ENCODE measurements around the gene PPIB.
"Not testable (repeated sequence)": the region's sequence is repeated elsewhere in the genome, so short reads cannot be mapped to it uniquely, and the experiment has no call there.

PPIB gene

DNA sequence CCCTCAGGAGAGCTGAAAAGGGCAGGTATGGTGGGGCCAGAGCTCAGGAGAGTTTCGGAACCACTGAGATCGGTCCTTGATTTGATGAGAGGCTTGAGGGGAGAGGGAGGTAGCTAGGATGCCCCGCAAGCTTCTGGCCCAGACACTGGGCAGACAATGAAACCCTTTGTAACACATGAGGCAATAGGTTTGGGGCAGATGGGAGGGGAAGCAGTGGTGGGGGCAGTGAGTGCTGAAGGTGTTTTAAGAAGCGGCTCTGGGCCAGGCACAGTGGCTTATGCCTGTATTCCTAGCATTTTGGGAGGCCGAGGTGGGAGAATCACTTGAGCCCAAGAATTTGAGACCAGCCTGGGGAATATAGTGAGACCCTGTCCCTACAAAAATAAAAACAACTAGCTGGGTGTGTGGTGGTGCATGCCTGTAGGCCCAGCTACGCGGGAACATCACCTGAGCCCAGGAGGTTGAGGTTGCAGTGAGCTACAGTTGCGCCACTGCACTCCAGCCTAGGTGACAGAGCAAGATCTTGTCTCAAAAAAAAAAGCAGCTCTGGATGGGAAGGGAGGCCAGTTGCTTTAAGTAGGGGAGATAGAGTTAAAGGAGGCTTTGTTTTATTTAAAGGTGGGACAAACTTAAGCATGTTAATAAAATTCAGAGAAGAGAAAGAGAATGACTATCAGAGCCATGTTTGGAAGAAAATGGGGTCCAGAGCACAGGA lies 20.9 kb downstream of the PPIB start:
- in situ Hi-C loops (cut with HindIII; ENCODE audit: low sequenced_read_pairs) = no loop called here

- in situ Hi-C loops (cut with HindIII; ENCODE audit: low sequenced_read_pairs) = no loop called here
Observed at GRCh38 chr15:64138331-64138941, 24.4 kb downstream of the PPIB start.

DNA sequence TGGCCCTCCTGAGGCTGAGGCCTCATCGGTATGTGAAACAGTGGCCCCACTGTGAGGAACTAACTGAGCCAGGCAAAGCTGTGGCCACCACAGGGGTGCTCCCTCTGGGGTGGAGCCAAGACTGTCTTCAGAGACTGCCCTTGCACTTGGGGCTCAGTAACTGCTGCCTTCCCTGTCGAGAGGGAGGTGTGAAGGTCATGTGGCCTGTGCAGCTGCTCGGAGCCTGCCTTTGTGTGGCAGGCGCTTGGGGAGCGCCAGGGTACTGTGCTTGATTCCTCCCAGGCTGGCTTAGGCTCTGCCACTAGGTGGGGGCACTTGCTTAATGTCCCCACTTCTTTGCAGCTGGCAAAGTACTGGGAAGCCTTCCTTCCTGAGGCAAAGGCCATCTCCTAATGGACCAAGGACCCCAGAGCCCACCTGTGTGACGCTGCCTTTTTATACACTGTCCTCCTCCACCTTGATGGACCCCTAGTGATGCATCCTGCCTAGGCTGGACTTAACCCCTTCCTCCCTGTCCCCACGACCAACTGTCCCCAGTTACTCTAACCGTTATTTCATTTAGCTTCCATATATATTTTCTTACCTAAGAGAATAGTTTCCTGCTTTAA lies 25.5 kb downstream of the PPIB start:
- in situ Hi-C loops (cut with HindIII; ENCODE audit: low sequenced_read_pairs) = no loop called here

- in situ Hi-C loops (cut with HindIII; ENCODE audit: low sequenced_read_pairs) = no loop called here
Observed at GRCh38 chr15:64136347-64136746, 26.5 kb downstream of the PPIB start.

DNA sequence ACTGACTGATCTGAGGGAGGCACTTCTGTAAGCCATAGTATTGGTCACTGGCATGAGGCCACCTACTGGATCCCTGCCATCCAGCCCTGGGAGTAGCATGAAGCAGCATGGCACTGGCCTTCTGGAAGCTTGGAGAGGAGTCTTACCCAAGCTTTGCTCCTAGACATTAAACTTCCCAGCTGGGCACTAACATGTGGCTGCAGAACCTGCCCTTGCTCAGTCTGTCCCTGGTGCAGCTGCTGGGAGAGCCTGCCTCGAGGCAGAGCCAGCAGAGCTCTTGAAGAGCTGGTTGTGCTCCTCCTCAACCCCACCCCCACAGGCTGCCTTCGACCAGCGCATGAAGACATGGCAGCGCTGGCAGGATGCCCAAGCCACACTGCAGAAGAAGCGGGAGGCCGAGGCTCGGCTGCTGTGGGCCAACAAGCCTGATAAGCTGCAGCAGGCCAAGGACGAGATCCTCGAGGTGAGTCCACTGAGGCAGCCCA lies 28.4 kb downstream of the PPIB start:
- in situ Hi-C loops (cut with HindIII; ENCODE audit: low sequenced_read_pairs) = no loop called here

DNA sequence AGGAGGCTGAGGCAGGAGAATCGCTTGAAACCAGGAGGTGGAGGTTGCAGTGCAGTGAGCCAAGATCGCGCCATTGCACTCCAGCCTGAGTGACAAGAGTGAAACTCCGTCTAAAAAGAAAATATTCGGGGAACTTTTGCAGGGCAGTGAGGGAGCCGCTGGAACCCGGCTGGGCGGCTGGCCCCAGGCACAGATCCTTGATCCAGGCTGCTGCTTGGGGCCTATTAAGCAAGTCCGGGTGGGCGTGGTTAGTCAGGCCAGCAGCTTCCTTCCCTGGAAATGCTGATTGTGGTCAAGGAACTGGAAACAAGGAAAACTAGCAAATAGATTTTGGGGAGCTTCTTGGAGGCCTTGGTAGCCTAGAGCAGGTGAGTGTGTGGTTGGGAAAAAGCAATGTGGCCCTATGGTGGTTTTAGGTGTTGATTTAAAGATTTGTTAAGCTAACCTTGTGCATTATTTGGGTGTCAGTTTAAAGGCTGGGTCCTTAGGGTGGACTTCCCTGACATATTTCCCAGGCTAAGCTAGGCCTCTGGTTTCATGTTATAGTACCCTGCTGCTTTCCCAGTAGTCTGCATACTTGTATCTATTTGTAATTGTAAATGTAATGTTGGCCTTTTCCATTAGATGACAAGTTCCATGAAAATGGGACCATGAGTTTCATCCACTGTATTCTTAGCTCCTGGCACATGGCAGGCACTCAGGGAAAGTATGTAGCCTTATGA lies 29.0 kb downstream of the PPIB start:
- in situ Hi-C loops (cut with HindIII; ENCODE audit: low sequenced_read_pairs) = no loop called here

DNA sequence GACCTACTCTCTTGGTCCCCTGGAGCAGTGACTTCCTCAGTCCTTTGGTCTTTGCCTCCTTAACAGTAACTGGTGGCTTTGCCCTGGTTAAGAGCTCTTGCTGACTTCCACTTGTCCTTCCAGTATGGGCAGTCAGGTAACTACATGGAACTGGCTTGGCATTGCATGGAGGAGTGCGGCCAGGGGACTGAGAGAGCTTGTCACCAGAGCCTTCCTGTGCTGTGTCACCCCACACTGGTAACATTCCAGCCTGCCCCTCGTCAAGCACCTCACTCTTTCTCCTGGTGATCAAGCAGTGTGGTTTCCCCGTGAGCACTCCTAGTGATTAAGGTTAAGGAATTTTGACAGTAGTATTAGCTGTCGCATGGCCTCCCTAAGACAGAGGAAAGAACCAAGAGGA lies 30.6 kb downstream of the PPIB start:
- in situ Hi-C loops (cut with HindIII; ENCODE audit: low sequenced_read_pairs) = no loop called here

DNA sequence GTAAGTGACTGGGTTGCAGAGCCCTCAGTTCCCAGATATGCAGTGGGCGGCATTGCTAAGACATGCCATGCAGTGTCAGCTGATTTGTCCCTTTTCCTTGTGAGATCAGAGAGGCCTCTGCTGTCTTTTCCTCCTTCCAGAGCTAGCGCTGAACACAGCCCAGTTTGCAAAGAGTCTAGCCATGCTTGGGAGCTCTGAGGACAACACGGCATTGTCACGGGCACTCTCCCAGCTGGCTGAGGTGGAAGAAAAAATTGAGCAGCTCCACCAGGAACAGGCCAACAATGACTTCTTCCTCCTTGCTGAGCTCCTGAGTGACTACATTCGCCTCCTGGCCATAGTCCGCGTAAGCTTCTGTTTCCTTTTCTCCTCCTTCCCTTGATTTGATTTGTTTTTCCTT lies 31.3 kb downstream of the PPIB start:
- in situ Hi-C loops (cut with HindIII; ENCODE audit: low sequenced_read_pairs) = no loop called here

DNA sequence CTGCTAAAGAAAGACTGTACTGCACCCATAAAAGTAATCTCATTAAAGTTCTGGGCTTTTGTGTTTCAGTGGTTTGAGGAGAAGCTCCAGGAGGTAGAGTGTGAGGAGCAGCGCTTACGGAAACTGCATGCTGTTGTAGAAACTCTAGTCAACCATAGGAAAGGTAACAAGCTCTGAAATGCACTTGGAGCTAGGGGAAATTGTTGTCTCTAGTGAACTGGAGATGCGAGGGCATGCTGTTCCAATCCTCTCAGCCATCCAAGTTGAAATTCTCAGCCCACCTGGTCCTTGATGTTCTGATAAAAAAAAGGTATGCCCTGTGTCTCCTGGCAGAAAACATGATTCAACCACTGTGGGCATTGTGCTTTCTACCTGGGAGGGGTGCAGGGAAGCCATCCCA lies 32.7 kb downstream of the PPIB start:
- in situ Hi-C loops (cut with HindIII; ENCODE audit: low sequenced_read_pairs) = no loop called here

- in situ Hi-C loops (cut with HindIII; ENCODE audit: low sequenced_read_pairs) = no loop called here
Observed at GRCh38 chr15:64127521-64128270, 35.1 kb downstream of the PPIB start.

DNA sequence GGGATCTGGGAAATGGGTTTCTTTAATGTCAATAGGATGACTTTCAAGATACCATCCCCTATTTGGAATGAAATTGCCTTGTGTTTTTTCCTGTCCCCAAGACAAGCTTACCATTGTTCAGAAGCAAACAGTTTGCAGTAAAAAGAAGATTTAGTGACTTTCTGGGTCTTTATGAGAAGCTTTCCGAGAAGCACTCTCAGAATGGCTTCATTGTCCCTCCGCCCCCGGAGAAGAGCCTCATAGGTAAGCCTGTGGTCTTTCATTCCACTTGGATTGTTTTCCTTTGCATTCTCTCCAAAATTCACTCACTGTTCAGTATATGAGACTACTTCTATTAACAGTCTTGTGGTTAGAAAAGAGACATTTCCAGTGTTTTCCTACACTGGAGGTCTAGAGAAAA lies 36.8 kb downstream of the PPIB start:
- in situ Hi-C loops (cut with HindIII; ENCODE audit: low sequenced_read_pairs) = no loop called here

GRCh38 chr15:64122936-64123351 lies 39.9 kb downstream of the PPIB start:
- in situ Hi-C loops (cut with HindIII; ENCODE audit: low sequenced_read_pairs) = no loop called here

- in situ Hi-C loops (cut with HindIII; ENCODE audit: low sequenced_read_pairs) = no loop called here
Observed at GRCh38 chr15:64122444-64122843, 40.4 kb downstream of the PPIB start.

DNA sequence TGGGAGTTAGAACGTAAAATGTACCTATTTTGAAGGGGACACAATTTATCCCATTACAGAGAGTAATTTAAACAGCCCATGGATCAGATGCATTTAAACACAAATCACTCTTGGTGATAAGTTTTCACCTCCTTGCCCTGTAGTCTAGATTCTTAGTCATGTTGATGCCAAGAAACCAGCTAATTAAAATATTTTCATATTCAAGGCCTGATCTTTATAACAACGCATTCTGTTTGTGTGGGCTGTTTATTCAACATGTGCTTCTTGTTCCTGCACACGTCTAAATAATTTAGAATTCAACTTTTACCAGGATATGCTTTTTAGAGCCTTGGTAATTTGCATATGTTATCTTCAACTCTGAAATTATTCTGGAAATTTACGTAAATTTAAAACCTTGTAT lies 41.2 kb downstream of the PPIB start:
- in situ Hi-C loops (cut with HindIII; ENCODE audit: low sequenced_read_pairs) = no loop called here

GRCh38 chr15:64120322-64120721 lies 42.5 kb downstream of the PPIB start:
- in situ Hi-C loops (cut with HindIII; ENCODE audit: low sequenced_read_pairs) = not testable (repeated sequence)

DNA sequence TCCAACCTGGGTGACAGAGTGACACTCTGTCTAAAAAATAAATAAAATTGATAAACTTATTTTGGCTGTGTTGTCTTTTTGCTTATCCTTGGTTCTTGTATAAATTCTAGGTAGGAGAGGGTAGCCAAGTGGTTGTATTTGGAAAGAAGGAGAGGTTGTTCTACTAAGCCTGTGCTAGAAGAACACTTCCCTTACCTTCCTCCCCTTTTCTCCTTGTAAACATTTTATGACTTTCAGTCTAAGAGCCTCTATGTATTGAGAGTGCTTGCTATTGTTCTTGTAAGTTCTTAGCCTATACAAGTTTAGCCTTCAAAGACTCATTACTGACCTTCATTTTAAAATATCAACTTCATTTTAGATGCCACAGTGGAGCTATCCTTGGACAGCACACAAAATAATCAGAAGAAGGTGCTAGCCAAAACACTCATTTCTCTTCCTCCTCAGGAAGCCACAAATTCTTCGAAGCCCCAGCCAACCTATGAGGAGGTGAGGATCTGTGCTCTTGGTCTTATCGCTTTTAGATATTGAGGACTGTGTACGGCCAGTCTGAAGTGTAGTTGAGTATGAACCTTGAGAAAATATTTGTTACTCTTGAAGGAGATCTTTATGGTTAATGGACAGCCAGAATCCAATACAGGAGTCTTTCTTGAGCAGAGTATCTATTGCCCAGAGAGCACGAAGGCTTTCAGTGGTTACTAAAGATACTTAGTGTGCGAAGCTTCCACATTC lies 44.9 kb downstream of the PPIB start:
- in situ Hi-C loops (cut with HindIII; ENCODE audit: low sequenced_read_pairs) = no loop called here

GRCh38 chr15:64112904-64113303 lies 49.9 kb downstream of the PPIB start:
- in situ Hi-C loops (cut with HindIII; ENCODE audit: low sequenced_read_pairs) = no loop called here

DNA sequence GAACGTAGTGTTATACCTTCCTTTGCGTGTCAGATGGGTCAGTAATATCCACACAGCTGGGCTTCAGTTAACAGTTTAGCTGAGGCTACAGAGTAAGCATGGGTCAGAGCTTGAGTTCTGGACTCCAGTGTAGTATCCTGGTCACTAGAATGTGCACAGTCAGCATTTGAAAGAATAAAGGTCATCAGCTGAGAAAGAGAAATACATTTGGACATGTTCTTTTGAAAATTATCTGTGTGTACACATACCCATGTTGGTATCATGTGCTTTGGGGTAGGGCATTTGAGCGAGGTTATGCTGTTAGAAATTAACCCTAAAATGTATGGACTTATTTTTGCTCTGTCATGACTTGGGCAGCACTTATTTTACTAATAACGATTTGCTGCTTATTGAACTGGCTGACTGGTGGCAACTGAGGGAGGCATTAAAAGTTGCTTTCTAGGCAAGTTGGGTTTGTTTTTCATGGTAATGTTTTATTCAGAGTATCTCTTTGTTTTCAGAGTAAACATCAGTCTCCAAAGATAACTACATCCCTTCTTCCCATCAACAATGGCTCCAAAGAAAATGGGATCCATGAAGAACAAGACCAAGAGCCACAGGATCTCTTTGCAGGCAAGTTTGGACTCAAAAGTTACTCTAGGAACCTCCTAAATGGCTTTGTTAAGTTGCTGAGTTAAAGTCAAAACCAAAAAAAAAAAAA lies 50.6 kb downstream of the PPIB start:
- in situ Hi-C loops (cut with HindIII; ENCODE audit: low sequenced_read_pairs) = no loop called here

DNA sequence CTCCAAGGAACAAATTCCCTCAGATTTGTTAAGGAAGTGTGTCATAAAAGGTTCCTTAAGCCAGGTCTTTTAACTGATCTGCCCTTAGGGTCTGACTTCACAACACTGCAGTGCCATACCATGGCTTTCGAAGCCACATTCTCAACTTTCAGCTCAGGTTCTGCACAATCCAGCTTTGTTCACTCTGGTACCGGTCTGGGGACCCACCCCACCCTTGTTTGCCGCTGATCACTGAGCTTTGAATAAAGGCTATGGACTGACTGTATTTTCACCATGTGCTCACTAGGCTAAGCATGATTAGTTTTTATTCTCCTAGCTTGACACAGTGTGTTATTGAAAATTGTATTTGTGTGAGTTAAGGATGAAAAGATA lies 51.2 kb downstream of the PPIB start:
- in situ Hi-C loops (cut with HindIII; ENCODE audit: low sequenced_read_pairs) = no loop called here
